ENCODE results near the gene CDH13.

The CDH13 gene

GRCh38 chr16:82855471-82855870 is 228.7 kb downstream of the CDH13 start:
- DNase-seq, result no peak

GRCh38 chr16:82857693-82858365 is 231.1 kb downstream of the CDH13 start:
- no peak for DNase-seq

DNA sequence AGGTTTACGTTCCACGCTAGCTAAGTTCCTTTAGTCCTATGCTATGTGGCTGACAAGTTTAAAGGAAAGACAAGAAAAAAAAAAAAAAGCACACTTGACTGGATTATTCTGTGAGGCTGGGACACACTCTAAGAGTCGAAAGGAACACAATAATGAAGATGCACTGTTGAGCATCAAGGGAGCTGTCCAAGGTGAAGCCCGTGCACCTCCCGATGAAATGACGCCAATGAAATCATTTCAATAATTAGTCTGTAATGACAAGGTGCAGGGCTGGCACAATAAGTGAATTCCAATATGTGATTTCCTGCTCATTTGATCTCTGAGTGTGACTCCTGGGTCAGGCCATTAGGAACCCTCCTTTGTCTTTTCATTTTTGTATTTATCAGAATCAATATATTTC is 232.9 kb downstream of the CDH13 start:
- DNase-seq, result no peak

- no peak for DNase-seq
Observed at GRCh38 chr16:82860071-82860470, 233.3 kb downstream of the CDH13 start.

DNA sequence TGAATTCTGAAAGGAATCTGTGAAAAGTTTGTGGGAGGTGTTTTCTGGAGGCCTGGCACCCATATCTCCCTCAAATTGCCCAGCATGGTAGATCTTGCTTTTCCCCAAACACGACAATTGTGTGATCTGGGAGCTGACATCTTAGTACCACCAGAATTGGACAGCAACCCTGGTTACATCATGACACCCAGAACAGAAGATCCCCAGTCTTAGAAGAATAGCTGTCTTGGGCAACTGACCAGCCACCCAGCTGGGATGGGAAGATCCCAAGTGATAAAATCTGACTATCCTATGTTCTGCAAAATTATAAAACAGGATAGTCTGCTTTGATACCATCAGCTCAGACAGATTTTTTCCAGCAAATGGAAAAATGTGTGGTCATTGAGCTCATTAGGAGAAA is 235.3 kb downstream of the CDH13 start:
- DNase-seq, result no peak

DNA sequence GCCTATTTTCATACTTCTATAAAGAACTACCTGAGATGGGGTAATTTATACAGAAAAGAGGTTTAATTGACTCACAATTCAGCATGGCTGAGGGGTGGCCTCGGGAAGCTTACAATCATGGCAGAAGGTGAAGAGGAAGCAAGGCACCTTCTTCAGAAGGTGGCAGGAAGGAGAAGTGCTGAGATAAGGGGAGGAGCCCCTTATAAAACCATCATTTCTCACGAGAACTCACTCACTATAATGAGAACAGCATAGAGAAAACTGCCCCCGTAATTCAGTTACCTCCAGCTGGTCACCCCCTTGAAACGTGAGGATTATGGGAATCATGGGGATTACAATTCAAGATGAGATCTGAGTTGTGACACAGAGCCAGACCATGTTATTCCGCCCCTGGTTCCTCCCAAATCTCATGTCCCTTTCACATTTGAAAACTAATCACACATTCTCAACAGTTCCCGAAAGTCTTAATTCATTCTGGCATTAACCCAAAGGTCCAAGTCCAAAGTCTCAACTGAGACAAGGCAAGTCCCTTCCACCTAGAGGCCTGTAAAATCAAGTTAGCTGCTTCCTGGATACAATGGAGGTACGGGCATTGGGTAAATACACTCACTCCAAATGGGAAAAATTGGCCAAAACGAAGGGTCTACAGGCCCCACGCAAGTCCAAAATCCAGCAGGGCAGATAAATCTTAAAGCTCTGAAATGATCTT is 237.7 kb downstream of the CDH13 start:
- DNase-seq, result no peak

DNA sequence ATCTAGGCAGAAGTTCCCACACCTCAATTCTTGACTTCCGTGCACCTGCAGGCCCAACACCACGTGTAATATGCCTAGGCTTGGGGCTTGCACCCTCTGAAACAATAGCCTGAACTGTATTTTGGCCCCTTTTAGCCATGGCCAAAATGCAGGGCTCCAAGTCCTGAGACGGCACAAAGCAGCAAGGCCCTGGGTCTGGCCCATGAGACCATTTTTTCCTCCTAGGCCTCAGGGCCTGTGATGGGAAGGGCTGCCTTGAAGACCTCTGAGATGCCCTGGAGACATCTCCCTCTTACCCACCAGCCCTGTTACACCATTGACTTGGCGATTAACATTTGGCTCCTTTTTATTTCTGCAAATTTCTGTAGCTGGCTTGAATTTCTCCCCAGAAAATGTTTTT is 238.6 kb downstream of the CDH13 start:
- no peak for DNase-seq

GRCh38 chr16:82867485-82867884 is 240.7 kb downstream of the CDH13 start:
- no peak for DNase-seq

DNA sequence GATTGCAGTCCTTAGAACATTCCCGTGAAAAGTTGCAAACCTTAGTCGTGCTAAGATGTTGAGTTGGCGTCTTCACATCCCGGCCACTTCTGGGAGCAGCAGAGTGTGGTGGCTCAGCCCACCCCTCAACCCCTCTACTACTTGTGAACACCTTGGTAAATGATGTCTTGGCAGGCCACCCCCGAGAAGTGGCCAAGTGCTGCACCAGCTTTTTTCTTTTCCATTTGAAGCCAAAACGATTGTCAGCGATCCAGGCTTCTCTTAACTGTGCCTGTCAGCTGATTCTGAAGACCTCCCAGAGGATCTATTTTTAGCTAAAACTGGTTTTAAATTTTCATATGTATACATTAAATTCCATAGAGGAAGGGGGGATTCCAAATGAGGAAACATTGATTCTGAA is 247.5 kb downstream of the CDH13 start:
- DNase-seq, result no peak

- DNase-seq, result no peak
Observed at GRCh38 chr16:82874672-82875071, 247.9 kb downstream of the CDH13 start.

- DNase-seq, result no peak
Observed at GRCh38 chr16:82876951-82877350, 250.2 kb downstream of the CDH13 start.

DNA sequence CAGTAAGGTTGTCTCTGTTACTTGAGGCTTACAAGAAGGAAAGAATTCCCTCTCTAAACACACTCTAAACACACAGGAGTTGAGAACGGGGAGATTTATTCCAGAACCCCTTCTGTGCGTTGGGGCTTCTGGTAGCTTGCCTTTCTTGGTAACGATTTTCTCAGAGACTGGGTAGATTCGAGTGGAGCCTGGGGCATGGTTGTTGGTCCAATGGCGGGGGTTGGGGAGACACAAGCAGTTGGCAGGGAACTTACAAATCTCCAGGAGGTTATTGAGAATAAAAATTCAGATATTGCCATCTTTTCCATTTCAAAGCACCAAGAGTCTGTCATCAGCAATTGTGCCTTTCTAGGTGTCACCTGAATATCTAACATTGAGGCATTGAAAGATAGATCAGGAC is 251.7 kb downstream of the CDH13 start:
- DNase-seq, result no peak

DNA sequence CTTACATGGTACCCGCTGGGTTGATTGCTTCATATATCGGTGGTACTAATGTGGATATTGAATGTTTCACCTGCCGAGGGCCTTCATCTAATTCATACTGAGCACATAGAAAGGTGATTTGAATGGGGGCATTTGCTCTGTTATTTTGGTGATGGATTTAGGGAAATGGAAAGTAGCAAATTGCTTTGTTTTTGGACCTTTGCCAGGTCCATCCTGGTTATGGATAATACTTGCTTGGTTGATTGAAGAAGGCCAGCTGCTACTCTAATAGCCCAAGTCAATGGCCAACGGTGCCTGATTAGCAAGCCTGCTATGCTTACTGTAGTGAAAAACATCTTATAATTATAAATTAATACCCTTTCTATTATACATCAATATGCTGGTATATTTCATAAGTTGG is 253.6 kb downstream of the CDH13 start:
- DNase-seq, result no peak

DNA sequence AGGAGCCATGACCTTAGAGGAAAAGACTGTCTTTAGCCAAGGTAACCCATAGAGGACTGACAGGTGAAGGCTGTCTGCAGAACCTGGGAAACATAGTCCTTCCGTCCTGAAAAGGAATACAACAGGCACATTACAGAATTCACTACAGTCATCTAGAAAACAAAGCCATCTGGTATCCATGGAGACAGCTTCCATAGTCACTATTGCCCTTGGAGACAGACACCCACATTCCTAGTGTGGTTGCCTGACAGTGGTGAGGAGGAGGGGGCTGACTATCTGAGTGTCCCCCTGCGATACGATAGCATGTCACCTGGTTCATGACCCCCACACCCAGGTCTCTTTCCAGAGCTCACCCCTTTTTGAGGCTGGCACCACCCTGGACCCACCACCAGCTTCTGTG is 254.7 kb downstream of the CDH13 start:
- no peak for DNase-seq

DNA sequence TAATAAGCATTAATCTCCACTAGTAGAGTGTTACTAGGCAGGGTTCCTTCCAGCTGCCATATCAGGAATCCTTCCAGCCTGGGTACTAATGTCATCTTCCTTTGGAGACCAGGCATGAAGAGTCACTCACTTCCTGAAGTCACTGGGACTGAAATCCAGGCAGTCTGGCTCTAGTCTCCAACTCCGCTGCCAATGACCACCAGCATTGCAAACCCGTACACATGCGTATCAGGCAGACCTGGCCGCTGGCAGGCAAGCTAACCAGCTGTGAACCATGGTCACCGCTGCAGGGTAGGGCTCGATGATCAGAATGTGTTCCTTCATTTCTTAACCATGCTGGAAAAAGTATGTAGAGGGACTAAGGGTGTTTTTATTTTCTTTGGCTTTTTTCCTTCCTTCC is 255.5 kb downstream of the CDH13 start:
- no peak for DNase-seq

GRCh38 chr16:82882982-82883835 is 256.4 kb downstream of the CDH13 start:
- DNase-seq, result no peak

GRCh38 chr16:82884320-82884898 is 257.6 kb downstream of the CDH13 start:
- DNase-seq, result no peak

DNA sequence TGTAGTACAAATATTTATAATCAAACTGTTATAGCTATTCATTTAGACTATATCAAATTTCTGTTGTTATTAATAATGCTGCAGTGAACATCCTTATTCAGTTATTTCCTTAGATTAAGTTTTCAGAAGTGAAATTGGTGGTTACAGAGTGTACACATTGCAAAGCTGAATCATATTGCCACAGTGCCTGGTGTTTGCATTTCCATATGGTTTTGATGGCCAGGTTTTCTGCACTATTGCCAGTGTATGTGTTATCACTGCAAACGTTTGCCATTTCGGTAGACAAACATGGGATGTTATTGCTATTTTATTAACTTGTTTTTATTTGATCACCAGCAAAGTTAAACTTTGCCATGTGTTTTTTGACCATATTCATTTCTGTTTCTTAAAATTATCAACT is 259.4 kb downstream of the CDH13 start:
- no peak for DNase-seq

DNA sequence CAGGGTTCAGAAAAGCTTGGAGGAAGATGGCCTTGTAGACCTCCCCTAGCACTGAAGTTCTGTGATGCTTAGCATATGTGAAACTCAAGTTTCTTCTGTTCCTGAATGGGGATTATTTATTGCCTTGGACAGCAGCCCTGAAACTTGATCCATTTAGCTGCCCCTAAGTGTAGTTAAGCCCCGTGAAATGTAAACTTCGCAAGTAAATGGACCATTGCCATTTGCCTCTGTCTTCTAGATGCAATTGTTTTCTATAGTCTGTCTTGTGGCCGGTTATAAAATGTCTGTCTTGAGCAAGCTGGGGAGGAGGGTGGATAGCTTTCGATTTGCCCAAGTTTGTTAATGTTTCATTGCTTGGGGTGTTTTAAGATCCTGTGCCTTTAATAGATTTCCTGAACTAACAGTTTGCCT is 261.8 kb downstream of the CDH13 start:
- no peak for DNase-seq

- DNase-seq, result no peak
Observed at GRCh38 chr16:82891424-82891823, 264.7 kb downstream of the CDH13 start.

DNA sequence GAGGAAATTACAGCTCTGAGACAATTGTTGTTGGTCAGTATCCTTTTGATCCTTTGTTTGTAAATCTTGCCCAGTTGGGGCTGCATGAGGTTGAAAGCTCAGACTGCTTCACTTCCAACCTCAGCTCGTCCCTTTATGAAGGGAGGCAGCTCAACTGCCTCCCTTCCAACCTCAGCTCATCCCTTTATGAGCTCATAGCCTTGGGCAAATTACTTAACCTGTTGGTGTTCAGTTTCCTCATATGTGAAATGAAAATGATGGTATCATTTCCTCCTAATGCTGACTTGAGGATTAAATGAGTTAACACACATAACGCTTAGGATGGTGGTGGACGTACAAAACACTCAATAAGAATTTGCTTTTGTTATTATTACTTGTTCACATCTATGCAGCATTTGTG is 265.1 kb downstream of the CDH13 start:
- DNase-seq, result no peak

GRCh38 chr16:82892324-82892723 is 265.6 kb downstream of the CDH13 start:
- DNase-seq, result no peak

- no peak for DNase-seq
Observed at GRCh38 chr16:82895843-82896242, 269.1 kb downstream of the CDH13 start.

DNA sequence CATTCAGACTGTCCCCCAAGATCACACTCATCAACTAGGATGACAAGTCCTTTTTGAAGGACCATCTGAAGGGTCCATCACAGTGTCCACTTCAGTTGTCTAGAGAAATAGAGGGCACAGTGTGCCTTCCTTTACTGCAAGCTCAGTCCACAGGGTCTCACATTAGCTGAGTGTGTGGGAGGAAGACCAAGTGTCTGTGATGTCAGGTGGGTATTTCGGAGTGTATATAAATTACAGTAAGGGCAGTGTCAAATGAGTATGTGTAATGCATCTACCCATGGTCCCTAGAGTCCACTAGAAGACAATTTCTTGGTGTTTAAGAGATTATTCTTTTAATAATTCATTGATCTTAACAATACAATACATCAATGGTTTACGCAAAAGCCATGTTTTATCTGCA is 272.2 kb downstream of the CDH13 start:
- DNase-seq, result no peak
